GM21381 (cell line): ENCODE data around the gene ARF3.

ENCODE experiments used
- ATAC-seq: cut with Tn5 transposase; IDR thresholded peaks from one replicate; pipeline ENCODE4 v1.9.1; 2021; ENCODE audit warnings: mild to moderate bottlenecking, moderate library complexity; ENCODE audit not compliant: unreplicated experiment

The ARF3 gene

GRCh38 chr12:48968467-48968866 lies 11.2 kb upstream of the ARF3 start:
- no peak for ATAC-seq

DNA sequence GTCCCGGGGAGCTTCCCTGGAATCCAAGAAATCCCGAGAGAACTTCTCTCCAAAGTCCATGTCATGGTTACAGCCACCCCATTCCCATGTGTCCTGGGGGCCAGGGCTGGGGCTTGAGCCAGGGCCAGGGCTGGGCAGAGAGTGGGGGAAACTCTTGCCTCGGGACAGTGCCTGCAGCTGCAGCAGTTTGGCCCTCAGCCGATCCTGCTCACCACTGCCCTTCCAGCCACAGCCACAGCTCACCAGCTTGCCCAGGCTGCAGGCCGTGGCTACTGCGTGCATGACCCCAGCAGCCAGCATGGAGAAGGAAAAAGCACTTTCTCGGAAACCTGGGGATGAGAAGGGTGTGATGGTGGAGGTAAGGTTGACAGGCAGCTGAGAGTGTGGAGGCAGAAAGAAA lies 10.7 kb upstream of the ARF3 start:
- ATAC-seq, result no peak

DNA sequence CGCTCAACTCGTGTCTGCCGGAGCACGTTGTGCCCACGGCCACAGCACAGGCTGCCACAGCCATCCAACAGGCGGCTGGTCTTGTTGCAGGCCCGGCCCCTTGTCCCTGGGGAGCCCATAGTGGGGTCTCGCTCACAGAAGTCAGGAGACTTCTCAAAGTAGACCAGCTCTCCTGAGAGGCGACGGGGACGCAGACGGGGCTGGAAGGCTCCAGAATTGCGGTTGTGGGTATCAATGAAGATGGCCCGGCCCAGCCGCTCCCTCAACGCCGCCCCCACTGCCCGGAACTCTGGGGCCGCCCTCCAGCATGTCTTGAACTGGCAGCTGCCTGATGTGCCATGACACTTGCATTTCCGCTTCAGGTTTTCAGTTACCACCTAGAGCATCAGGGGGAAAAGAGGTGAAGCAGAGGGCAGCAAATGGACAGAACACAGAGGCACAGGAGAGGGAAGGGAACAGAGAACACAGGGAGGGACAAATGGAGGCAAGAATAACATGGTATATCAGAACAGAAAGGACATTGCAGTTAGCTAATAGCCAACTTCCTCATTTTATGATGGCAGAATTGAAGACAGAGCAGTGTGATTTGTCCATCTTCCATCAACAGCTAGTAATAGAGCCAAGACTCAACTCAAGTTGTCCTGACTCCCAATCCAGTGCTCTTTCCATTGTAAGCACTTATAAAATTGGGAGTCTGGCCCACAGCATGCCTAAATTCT lies 9.0 kb upstream of the ARF3 start:
- ATAC-seq, result no peak

DNA sequence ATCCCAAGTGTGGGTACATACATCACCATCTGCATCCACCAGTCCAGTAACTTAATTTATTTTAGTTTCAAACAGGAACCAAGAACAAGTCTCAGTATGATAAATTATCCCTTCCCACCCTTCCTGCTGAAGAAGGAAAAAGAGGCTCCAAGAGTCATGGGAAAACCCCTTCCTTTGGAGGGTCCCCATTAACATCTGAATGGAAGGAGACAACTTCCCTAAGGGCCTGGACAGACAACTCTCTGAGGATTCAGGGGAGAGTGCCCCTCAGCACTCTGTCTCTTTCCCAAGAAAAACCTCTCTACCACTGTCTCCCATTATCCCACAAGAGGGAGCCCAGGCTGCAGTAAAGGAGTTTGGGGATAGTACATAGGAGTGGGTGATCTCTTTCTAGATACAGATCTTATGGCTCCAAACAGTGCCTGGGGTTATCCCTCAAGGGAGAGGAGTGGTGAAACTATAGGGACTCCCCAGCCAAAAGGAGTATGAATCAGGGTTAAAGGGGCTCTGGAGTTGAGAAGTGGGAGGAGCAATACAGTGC lies 8.1 kb upstream of the ARF3 start:
- ATAC-seq, result no peak

- no peak for ATAC-seq
Observed at GRCh38 chr12:48961801-48962200, 4.5 kb upstream of the ARF3 start.

- ATAC-seq, result no peak
Observed at GRCh38 chr12:48961331-48961730, 4.0 kb upstream of the ARF3 start.

GRCh38 chr12:48960834-48961233 lies 3.5 kb upstream of the ARF3 start:
- no peak for ATAC-seq

- ATAC-seq, result no peak
Observed at GRCh38 chr12:48958049-48958388, 732 bp upstream of the ARF3 start.

DNA sequence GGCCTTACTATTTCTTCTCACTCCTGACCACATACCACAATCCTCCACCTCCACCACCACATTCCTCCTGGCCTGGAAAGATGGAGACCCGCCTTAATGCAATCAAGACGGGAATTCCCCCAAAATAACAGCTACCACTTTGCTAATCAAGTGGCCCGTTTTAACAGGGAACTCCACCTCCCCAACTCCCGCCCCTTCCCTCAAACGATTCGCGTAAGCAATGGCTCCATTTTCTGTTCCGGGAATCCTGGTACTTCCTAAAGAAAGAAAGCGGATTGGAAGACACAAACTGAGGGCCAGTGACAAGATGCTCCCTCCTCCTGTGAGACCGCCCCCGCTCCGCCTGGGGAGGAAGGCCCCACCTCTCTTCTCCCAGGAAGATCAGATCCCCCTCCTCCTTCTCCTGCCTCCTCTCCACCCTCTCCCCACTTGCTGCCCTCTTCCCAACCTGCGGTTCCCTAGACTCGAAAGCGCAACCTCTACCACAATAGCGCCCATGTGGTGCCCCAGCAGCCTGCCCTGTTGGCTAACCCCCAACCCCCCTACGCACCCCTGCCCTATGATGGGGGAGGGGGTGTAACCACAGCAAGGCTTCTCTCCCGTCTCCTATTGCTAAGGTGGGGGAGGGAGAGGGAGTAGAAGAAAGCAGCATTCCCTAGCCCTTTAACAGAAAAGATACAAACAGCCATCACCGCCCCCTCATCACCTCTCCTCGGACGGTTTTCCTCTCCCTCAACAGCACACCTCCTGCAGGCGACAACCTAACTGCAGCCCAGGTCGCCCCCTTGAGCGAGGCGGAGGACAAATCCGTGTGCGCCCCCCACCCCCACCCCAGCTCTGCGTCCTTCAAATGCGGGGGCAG lies 777 bp downstream of the ARF3 start:
- no peak for ATAC-seq

DNA sequence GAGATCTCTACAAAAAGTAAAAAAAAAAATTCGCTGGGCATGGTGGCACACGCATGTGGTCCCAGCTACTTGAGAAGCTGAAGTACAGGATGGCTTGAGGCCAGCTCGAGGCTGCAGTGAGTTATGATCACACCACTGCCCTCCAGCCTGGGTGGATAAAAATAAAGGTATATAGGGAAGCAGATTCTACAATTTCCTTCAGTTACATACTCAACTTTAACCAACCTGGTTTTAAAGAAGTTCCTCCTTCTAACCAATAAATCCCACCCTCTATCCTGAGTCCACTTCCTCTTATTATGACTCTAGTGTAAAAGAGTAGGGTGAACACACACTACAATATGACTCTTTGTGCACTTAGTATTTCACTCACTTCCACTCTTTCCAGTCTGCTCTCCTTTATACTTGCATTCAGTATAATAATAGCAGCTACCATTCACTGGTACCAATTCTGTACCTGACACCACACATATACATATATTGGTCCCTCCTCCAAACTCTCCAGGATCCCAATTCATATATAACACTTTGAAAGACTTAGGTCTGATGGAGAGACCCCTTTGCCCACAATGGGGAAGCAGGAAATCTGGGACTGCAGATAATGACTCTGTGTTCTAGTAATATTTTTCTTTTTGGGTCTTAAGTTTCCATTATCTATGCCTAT lies 2.3 kb downstream of the ARF3 start:
- ATAC-seq, result no peak

- no peak for ATAC-seq
Observed at GRCh38 chr12:48954061-48954460, 3.2 kb downstream of the ARF3 start.

DNA sequence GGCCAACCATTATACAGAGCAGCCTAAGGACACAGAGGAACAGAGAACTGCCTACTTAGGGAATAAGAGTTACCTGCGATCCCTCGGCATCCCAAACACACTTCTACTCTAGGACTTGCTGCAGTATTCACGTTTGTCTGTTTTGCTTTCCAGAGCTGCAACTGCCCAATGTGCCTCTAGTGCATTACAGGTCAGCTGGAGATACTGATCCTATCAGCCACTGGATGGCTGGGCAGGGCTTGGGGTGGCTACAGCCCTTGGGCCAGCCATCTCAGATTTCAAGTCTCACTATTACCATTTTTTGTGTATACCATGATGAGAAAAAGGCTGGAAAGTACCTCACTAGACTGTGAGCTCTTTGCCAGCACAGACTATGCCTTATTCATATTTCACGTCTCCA lies 4.6 kb downstream of the ARF3 start:
- no peak for ATAC-seq

GRCh38 chr12:48947727-48948126 lies 9.6 kb downstream of the ARF3 start:
- no peak for ATAC-seq

GRCh38 chr12:48946943-48947342 lies 10.3 kb downstream of the ARF3 start:
- ATAC-seq, result no peak

GRCh38 chr12:48946205-48946604 lies 11.1 kb downstream of the ARF3 start:
- no peak for ATAC-seq

GRCh38 chr12:48943221-48943620 lies 14.1 kb downstream of the ARF3 start:
- no peak for ATAC-seq

- ATAC-seq, result no peak
Observed at GRCh38 chr12:48940181-48940580, 17.1 kb downstream of the ARF3 start.

DNA sequence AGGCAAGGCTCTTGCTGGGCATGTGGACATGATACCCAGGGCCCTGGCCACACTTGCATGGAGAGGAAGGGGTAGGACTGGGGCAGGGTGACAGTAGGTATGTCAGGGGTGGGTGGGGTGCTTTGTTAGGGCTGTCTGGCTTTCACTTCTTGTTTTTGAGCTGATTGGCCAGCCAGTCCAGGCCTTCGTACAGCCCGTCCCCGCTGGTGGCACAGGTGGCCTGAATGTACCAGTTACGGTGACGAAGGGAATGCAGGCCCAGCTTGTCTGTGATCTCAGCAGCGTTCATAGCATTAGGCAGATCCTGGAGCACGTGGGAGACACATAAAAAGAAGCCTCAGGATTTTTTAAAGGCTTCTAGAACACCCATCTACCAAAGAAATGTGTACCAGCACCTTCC lies 18.5 kb downstream of the ARF3 start:
- no peak for ATAC-seq

DNA sequence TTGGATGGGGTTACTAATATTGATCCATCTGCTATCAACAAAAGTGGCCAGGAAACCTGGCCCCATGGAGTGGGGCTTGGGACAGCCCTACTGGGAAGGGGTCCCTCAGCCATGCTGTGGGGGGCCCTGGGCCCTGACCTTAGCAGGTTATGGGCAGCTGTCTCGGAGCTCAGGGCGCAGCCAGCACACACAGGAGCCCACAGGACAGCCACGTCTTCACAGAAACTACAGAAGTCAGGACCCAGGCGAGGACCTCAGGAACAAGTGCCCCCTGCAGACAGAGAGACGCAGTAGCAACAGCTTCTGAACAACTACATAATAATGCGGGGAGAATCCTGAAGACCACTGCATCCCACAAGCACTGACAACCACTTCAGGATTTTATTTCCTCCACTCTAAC lies 20.1 kb downstream of the ARF3 start:
- ATAC-seq, result no peak

DNA sequence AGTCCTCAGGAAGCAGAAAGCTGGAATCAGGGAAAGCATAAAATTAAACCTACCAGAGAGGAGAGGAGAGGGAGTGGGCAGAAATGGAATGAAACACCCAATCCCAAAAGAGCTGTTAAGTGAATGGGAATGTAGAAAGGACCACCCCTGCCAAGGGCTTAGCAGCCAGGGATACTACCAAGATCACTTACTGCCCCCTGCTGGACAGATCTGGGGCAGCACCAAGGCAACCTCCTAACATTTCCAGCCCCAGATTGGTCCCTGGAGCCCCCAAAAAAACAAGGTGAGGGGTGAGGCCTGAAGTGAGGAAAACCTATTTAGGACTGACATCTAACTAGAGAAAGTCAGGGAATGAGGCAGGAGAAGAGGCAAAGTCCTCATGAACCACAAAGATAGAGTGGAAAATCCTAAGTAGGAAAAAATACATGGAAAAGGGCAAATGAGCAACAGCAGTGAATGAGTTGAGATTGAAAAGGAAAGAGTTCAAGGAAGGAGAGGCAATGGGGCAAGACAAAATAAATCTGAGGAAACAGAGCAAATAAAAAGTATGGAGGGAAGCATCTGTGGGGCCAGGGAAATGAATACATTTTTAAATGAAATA lies 20.8 kb downstream of the ARF3 start:
- ATAC-seq, result no peak

GRCh38 chr12:48934312-48934706 lies 23.0 kb downstream of the ARF3 start:
- ATAC-seq, result no peak
